NCI-H510A (cell line): ENCODE measurements around the gene GPR146.

Experiments used
- DNase-seq: peaks from one replicate; lab custom pipeline; 2025; lab: John Stamatoyannopoulos, UW

Gene GPR146

DNA sequence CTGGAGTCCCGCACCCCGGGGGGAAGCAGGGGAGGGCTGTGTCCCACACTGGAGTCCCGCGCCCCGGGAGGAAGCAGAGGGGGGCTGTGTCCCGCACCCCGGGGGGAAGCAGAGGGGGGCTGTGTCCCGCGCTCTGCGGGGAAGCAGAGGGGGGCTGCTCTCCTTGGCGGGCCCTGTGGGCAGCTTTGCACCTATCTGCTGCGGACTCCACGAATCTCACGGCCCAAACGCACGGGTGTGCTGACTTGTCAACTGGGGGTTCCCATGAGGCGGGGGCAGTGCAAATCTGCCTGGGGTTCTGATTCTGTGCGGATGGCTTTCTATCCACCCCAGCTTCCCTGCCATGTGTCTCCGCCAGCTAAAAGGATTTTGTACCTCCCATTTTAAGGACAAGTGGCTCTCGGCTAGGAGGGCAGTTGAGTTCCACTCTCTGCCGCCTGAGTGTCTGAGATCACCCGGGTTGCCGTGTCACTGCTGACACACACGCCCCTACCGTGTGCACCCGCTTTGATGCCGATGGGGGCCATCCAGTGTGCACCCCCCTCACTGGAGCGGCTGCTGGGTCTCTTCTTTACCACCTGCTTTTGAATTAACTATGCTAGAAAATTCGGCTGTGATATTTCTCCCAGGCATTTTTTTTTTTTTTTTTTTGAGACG lies 64.0 kb downstream of the GPR146 start:
- no peak for DNase-seq
